Mesodermal cell (in vitro differentiated cells): Measurements from ENCODE around the gene CTNS.

Experiments
- H3K27ac ChIP-seq: 2 replicates; pipeline ENCODE4 v1.7.0; 2013; ENCODE audit warnings: mild to moderate bottlenecking, low read depth, low read length, moderate library complexity; ENCODE audit not compliant: severe bottlenecking
- H3K36me3 ChIP-seq: 2 replicates; pipeline ENCODE4 v1.7.1; 2013; ENCODE audit warnings: mild to moderate bottlenecking, low read length, moderate library complexity; ENCODE audit not compliant: control insufficient read depth, insufficient read depth
- H3K4me1 ChIP-seq: one replicate; pipeline ENCODE4 v1.7.1; 2013; ENCODE audit warnings: mild to moderate bottlenecking, low read length; ENCODE audit not compliant: insufficient read depth, control insufficient read depth, poor library complexity, severe bottlenecking
- H3K4me3 ChIP-seq: 2 replicates; pipeline ENCODE4 v1.7.0; 2013; ENCODE audit warnings: low read length, control low read depth, mild to moderate bottlenecking; ENCODE audit not compliant: insufficient read depth, poor library complexity, severe bottlenecking; ENCODE audit errors: extremely low read depth
- H3K9me3 ChIP-seq: 2 replicates; pipeline ENCODE4 v1.7.1; 2013; ENCODE audit warnings: mild to moderate bottlenecking, low read length, moderate library complexity; ENCODE audit not compliant: control insufficient read depth
- WGBS, 2 experiments: methylation state at CpG; one replicate each; pipeline ENCODE4 v1.1.5; 2013; ENCODE audit warnings: missing lambda C conversion rate in 2 of 2; ENCODE audit not compliant: insufficient coverage in 2 of 2; 5-methylcytosine and 5-hydroxymethylcytosine counted together

CTNS gene

GRCh38 chr17:3689262-3690093, 52.9 kb downstream of the CTNS start:
- Histone ChIP-seq H3K27ac (no peak overlapping the region), H3K4me3 (no peak overlapping the region), H3K4me1 (no peaks in the 10 kb centered on the region), H3K36me3 (no peaks in the 10 kb centered on the region), H3K9me3 (no peaks in the 10 kb centered on the region)
- 93 to 97% methylated on average over 24 to 40 of the region's 44 CpGs for WGBS, 2 experiments

- 84 to 85% methylated on average over 16 to 21 of the region's 22 CpGs for WGBS, 2 experiments
- Histone ChIP-seq H3K4me3 (no peak overlapping the region), H3K36me3 (no peaks in the 10 kb centered on the region), H3K27ac (no peak overlapping the region), H3K4me1 (peaks cover 3% of the 10 kb centered on the region), H3K9me3 (no peaks in the 10 kb centered on the region)
Measured at GRCh38 chr17:3690094-3690715, 53.6 kb downstream of the CTNS start.

- Histone ChIP-seq H3K9me3 (no peaks in the 10 kb centered on the region), H3K27ac (no peak overlapping the region), H3K4me3 (no peak overlapping the region), H3K36me3 (no peaks in the 10 kb centered on the region), H3K4me1 (peaks cover 8% of the 10 kb centered on the region)
- 91 to 94% methylated on average over 13 to 15 of the region's 16 CpGs for WGBS, 2 experiments
Measured at GRCh38 chr17:3691617-3692067, 55.1 kb downstream of the CTNS start.

GRCh38 chr17:3692346-3692745, 55.8 kb downstream of the CTNS start:
- Histone ChIP-seq H3K36me3 (no peaks in the 10 kb centered on the region), H3K4me3 (no peak overlapping the region), H3K9me3 (no peaks in the 10 kb centered on the region), H3K27ac (no peak overlapping the region), H3K4me1 (peaks cover 8% of the 10 kb centered on the region)
- WGBS, 2 experiments, result 81 to 89% methylated on average over 6 to 9 of the region's 9 CpGs

GRCh38 chr17:3693141-3693540, 56.6 kb downstream of the CTNS start:
- H3K4me3 ChIP-seq, result no peak overlapping the region
- H3K36me3 ChIP-seq, result no peaks in the 10 kb centered on the region
- 79 to 86% methylated on average over 4 of the region's 4 CpGs for WGBS, 2 experiments
- no peak overlapping the region for H3K27ac ChIP-seq
- peaks cover 8% of the 10 kb centered on the region for H3K4me1 ChIP-seq
- H3K9me3 ChIP-seq, result peaks cover 4% of the 10 kb centered on the region

- 93 to 94% methylated on average over 8 to 9 of the region's 9 CpGs for WGBS, 2 experiments
- Histone ChIP-seq H3K36me3 (no peaks in the 10 kb centered on the region), H3K4me1 (peaks cover 8% of the 10 kb centered on the region), H3K4me3 (no peak overlapping the region), H3K27ac (no peak overlapping the region), H3K9me3 (peaks cover 8% of the 10 kb centered on the region)
Measured at GRCh38 chr17:3693829-3694231, 57.3 kb downstream of the CTNS start.

- Histone ChIP-seq H3K4me1 (peaks cover 8% of the 10 kb centered on the region), H3K27ac (no peak overlapping the region), H3K4me3 (peak overlapping the region; percentile 36), H3K9me3 (peaks cover 8% of the 10 kb centered on the region), H3K36me3 (no peaks in the 10 kb centered on the region)
- WGBS, 2 experiments, result 19 to 32% methylated on average over 9 to 13 of the region's 17 CpGs
Measured at GRCh38 chr17:3695129-3695722, 58.7 kb downstream of the CTNS start.

- WGBS, 2 experiments, result 1% methylated on average over 40 to 50 of the region's 65 CpGs
- H3K27ac ChIP-seq, result no peak within 1 kb of the TSS
- peaks cover 8% of the 10 kb centered on the region for H3K9me3 ChIP-seq
- H3K4me1 ChIP-seq, result peaks cover 8% of the 10 kb centered on the region
- H3K36me3 ChIP-seq, result no peaks in the 10 kb centered on the region
- H3K4me3 ChIP-seq, result peak within 1 kb of the TSS; percentile 36
Measured at GRCh38 chr17:3695723-3696411, 59.3 kb downstream of the CTNS start, which contains the start of gene P2RX5. P2RX5 (minus strand) TSS chr17:3696155; CDS start chr17:3696005, 150 bp downstream.

- Histone ChIP-seq H3K4me1 (peaks cover 8% of the 10 kb centered on the region), H3K36me3 (no peaks in the 10 kb centered on the region), H3K27ac (no peak overlapping the region), H3K9me3 (peaks cover 8% of the 10 kb centered on the region), H3K4me3 (no peak overlapping the region)
- 69 to 89% methylated on average over 9 to 10 of the region's 12 CpGs for WGBS, 2 experiments
Measured at GRCh38 chr17:3697103-3697476, 60.5 kb downstream of the CTNS start.

- H3K27ac ChIP-seq, result no peak overlapping the region
- peaks cover 8% of the 10 kb centered on the region for H3K4me1 ChIP-seq
- no peak overlapping the region for H3K4me3 ChIP-seq
- H3K36me3 ChIP-seq, result no peaks in the 10 kb centered on the region
- H3K9me3 ChIP-seq, result peaks cover 8% of the 10 kb centered on the region
- 93 to 100% methylated on average over 1 to 2 of the region's 4 CpGs for WGBS, 2 experiments
Measured at GRCh38 chr17:3698139-3698538, 61.6 kb downstream of the CTNS start.
